ENCODE results near the gene SCMH1. TPM values are rescaled to one million over a fixed set of nuclear protein-coding genes. Genes with fewer than 3 reads are reported as not detected.
"Not testable (repeated sequence)": the region's sequence is repeated elsewhere in the genome, so short reads cannot be mapped to it uniquely, and the experiment has no call there.

The SCMH1 gene
- total RNA-seq, 1 donor from 2014 or later, result 5.0 TPM

- FAIRE-seq (no peak), DNase-seq (ENCODE audit: low read depth) (no peak)
- H3K4me3 ChIP-seq (ENCODE audit: low read depth, low read length), result no peak overlapping the region
- H3K36me3 ChIP-seq (ENCODE audit: control insufficient read depth, insufficient read depth, low read length), result no peaks in the 10 kb centered on the region
- no peak for TF ChIP-seq CTCF (IDR thresholded peaks at IDR 0.05; ENCODE audit: insufficient read depth, low read length, severe bottlenecking)
- H3K27me3 ChIP-seq (ENCODE audit: control insufficient read depth, insufficient read depth, low read length), result no peaks in the 10 kb centered on the region
These were observed 9.8 kb downstream of the SCMH1 start for GRCh38 chr1:41232305-41232704.

GRCh38 chr1:41230656-41231055 is 11.4 kb downstream of the SCMH1 start:
- no peaks in the 10 kb centered on the region for H3K36me3 ChIP-seq (ENCODE audit: control insufficient read depth, insufficient read depth, low read length)
- H3K27me3 ChIP-seq (ENCODE audit: control insufficient read depth, insufficient read depth, low read length), result no peaks in the 10 kb centered on the region
- TF ChIP-seq CTCF (IDR thresholded peaks at IDR 0.05; ENCODE audit: insufficient read depth, low read length, severe bottlenecking), result no peak
- H3K4me3 ChIP-seq (ENCODE audit: low read depth, low read length), result no peak overlapping the region
- FAIRE-seq (no peak), DNase-seq (ENCODE audit: low read depth) (no peak)

GRCh38 chr1:41229219-41229618 is 12.9 kb downstream of the SCMH1 start:
- H3K36me3 ChIP-seq (ENCODE audit: control insufficient read depth, insufficient read depth, low read length); FAIRE-seq; H3K4me3 ChIP-seq (ENCODE audit: low read depth, low read length); DNase-seq (ENCODE audit: low read depth); H3K27me3 ChIP-seq (ENCODE audit: control insufficient read depth, insufficient read depth, low read length): not testable (repeated sequence)

- DNase-seq (ENCODE audit: low read depth) (no peak), FAIRE-seq (no peak)
- no peaks in the 10 kb centered on the region for H3K36me3 ChIP-seq (ENCODE audit: control insufficient read depth, insufficient read depth, low read length)
- TF ChIP-seq CTCF (IDR thresholded peaks at IDR 0.05; ENCODE audit: insufficient read depth, low read length, severe bottlenecking), result no peak
- no peaks in the 10 kb centered on the region for H3K27me3 ChIP-seq (ENCODE audit: control insufficient read depth, insufficient read depth, low read length)
- no peak overlapping the region for H3K4me3 ChIP-seq (ENCODE audit: low read depth, low read length)
These were observed 15.2 kb downstream of the SCMH1 start for GRCh38 chr1:41226815-41227434.

- DNase-seq (ENCODE audit: low read depth) (no peak), FAIRE-seq (no peak)
- no peak for TF ChIP-seq CTCF (IDR thresholded peaks at IDR 0.05; ENCODE audit: insufficient read depth, low read length, severe bottlenecking)
- Histone ChIP-seq H3K4me3 (ENCODE audit: low read depth, low read length) (no peak overlapping the region), H3K36me3 (ENCODE audit: control insufficient read depth, insufficient read depth, low read length) (no peaks in the 10 kb centered on the region), H3K27me3 (ENCODE audit: control insufficient read depth, insufficient read depth, low read length) (no peaks in the 10 kb centered on the region)
These were observed 16.6 kb downstream of the SCMH1 start for GRCh38 chr1:41225495-41225894.

- no peak for FAIRE-seq
- no peak overlapping the region for H3K4me3 ChIP-seq (ENCODE audit: low read depth, low read length)
- TF ChIP-seq CTCF (IDR thresholded peaks at IDR 0.05; ENCODE audit: insufficient read depth, low read length, severe bottlenecking), result no peak
- no peaks in the 10 kb centered on the region for H3K36me3 ChIP-seq (ENCODE audit: control insufficient read depth, insufficient read depth, low read length)
- peak; percentile 15 for DNase-seq (ENCODE audit: low read depth)
- no peaks in the 10 kb centered on the region for H3K27me3 ChIP-seq (ENCODE audit: control insufficient read depth, insufficient read depth, low read length)
These were observed 19.6 kb downstream of the SCMH1 start for GRCh38 chr1:41222496-41222895.
